Activated CD8-positive, alpha-beta memory T cell treated with anti-CD3 and anti-CD28 coated beads, Interleukin-2, amount 10 ng/mL, durations not matched to agents 7 days and 5 days (primary cell): ENCODE data around the gene RTP2. TPM values are rescaled to one million over a fixed set of nuclear protein-coding genes. Genes with fewer than 3 reads are reported as not detected.

ENCODE experiments used
- ATAC-seq: fragments of 150-1000 bp; cut with Tn5 transposase; one replicate; pipeline ENCODE4 v1.10.0; 2021; ENCODE audit warnings: moderate library complexity
- CTCF ChIA-PET: fragments of 350-600 bp; sonication (Branson Sonifier 250); formaldehyde crosslinking; loops from one replicate; lab custom pipeline; 2021; ENCODE audit warnings: antibody characterized with exemption; lab: Charles Lee
- DNase-seq: peaks from one replicate; pipeline ENCODE4 v3.0.0-alpha.2; 2020
- H3K27ac Mint-ChIP-seq: one replicate; pipeline ENCODE4 v1.8.0; 2021; ENCODE audit warnings: mild to moderate bottlenecking, mixed read lengths
- H3K27me3 Mint-ChIP-seq: one replicate; pipeline ENCODE4 v1.8.0; 2021; ENCODE audit warnings: mixed read lengths
- H3K36me3 Mint-ChIP-seq: one replicate; pipeline ENCODE4 v1.8.0; 2021; ENCODE audit warnings: mild to moderate bottlenecking, mixed read lengths
- H3K4me1 Mint-ChIP-seq: one replicate; pipeline ENCODE4 v1.8.0; 2021; ENCODE audit warnings: mixed read lengths
- H3K4me3 Mint-ChIP-seq: one replicate; pipeline ENCODE4 v1.8.0; 2021; ENCODE audit warnings: mild to moderate bottlenecking, moderate library complexity, mixed read lengths
- H3K9me3 Mint-ChIP-seq: one replicate; pipeline ENCODE4 v1.8.0; 2022; ENCODE audit warnings: low read depth, mixed read lengths
- total RNA-seq, 2 experiments: library from RNA; stranded (reverse); gene quantifications; one replicate each; pipeline ENCODE4 v1.2.3, GENCODE V29; 2021

RTP2 gene
- total RNA-seq, 2 experiments from 2014 or later: not detected

- Mint-ChIP-seq H3K27ac (no peak overlapping the region), H3K4me3 (no peak overlapping the region), H3K4me1 (no peaks in the 10 kb centered on the region), H3K36me3 (peaks cover 3% of the 10 kb centered on the region), H3K9me3 (no peaks in the 10 kb centered on the region), H3K27me3 (peaks cover 2% of the 10 kb centered on the region)
- no peak for ATAC-seq
- no peak for DNase-seq
- CTCF ChIA-PET: interaction anchor here (1.5 to 2.5 kb wide), 4 partner anchors 21 to 1228 kb away, joined by 4 to 15 read pairs (median 6); no protein-coding TSS in a partner anchor
Measured at GRCh38 chr3:187719628-187720336, 17.4 kb upstream of the RTP2 start.

GRCh38 chr3:187718802-187719201 is 16.4 kb upstream of the RTP2 start:
- Mint-ChIP-seq H3K9me3 (no peaks in the 10 kb centered on the region), H3K4me1 (peaks cover 9% of the 10 kb centered on the region), H3K27ac (no peak overlapping the region), H3K4me3 (no peak overlapping the region), H3K27me3 (peaks cover 6% of the 10 kb centered on the region), H3K36me3 (peaks cover 3% of the 10 kb centered on the region)
- CTCF ChIA-PET: interaction anchor here (0.8 to 2.5 kb wide), 6 partner anchors 16 to 1229 kb away, joined by 3 to 15 read pairs (median 4); no protein-coding TSS in a partner anchor
- ATAC-seq (no peak), DNase-seq (no peak)

- H3K27ac Mint-ChIP-seq: no peak overlapping the region
- no peak for DNase-seq
- H3K9me3 Mint-ChIP-seq: no peaks in the 10 kb centered on the region
- peaks cover 2% of the 10 kb centered on the region for H3K36me3 Mint-ChIP-seq
- H3K4me1 Mint-ChIP-seq: peaks cover 17% of the 10 kb centered on the region
- CTCF ChIA-PET: interaction anchor here (0.9 to 2.5 kb wide), 6 partner anchors 10 to 398 kb away, joined by 3 to 15 read pairs (median 4); no protein-coding TSS in a partner anchor
- H3K4me3 Mint-ChIP-seq: no peak overlapping the region
- no peak for ATAC-seq
- peaks cover 6% of the 10 kb centered on the region for H3K27me3 Mint-ChIP-seq
Measured at GRCh38 chr3:187717572-187717971, 15.2 kb upstream of the RTP2 start.

GRCh38 chr3:187714404-187714979 is 12.1 kb upstream of the RTP2 start:
- H3K4me1 Mint-ChIP-seq: peaks cover 17% of the 10 kb centered on the region
- no peaks in the 10 kb centered on the region for H3K9me3 Mint-ChIP-seq
- ATAC-seq (peak; percentile 85), DNase-seq (peak; percentile 82)
- H3K27ac Mint-ChIP-seq: no peak overlapping the region
- H3K27me3 Mint-ChIP-seq: peaks cover 6% of the 10 kb centered on the region
- CTCF ChIA-PET: interaction anchor here (0.7 to 5.6 kb wide), 13 partner anchors 11 to 1240 kb away, joined by 3 to 69 read pairs (median 4); partner anchors contain the start of genes RTP2 and RTP4
- no peak overlapping the region for H3K4me3 Mint-ChIP-seq
- no peaks in the 10 kb centered on the region for H3K36me3 Mint-ChIP-seq

GRCh38 chr3:187713504-187713903 is 11.1 kb upstream of the RTP2 start:
- H3K36me3 Mint-ChIP-seq: no peaks in the 10 kb centered on the region
- H3K4me1 Mint-ChIP-seq: peaks cover 17% of the 10 kb centered on the region
- no peaks in the 10 kb centered on the region for H3K9me3 Mint-ChIP-seq
- peaks cover 6% of the 10 kb centered on the region for H3K27me3 Mint-ChIP-seq
- no peak overlapping the region for H3K4me3 Mint-ChIP-seq
- ATAC-seq (peak; percentile 84), DNase-seq (no peak)
- CTCF ChIA-PET: interaction anchor here (0.7 to 5.6 kb wide), 9 partner anchors 9 to 394 kb away, joined by 3 to 69 read pairs (median 3); partner anchors contain the start of gene RTP2
- no peak overlapping the region for H3K27ac Mint-ChIP-seq

- ATAC-seq (no peak), DNase-seq (no peak)
- H3K9me3 Mint-ChIP-seq: no peaks in the 10 kb centered on the region
- CTCF ChIA-PET: interaction anchor here (1.3 to 2.7 kb wide), 2 partner anchors 30 to 390 kb away, joined by 4 to 13 read pairs; no protein-coding TSS in a partner anchor
- H3K4me3 Mint-ChIP-seq: no peak overlapping the region
- peaks cover 2% of the 10 kb centered on the region for H3K27me3 Mint-ChIP-seq
- no peak overlapping the region for H3K27ac Mint-ChIP-seq
- H3K4me1 Mint-ChIP-seq: peaks cover 11% of the 10 kb centered on the region
- no peaks in the 10 kb centered on the region for H3K36me3 Mint-ChIP-seq
Measured at GRCh38 chr3:187709155-187709554, 6.8 kb upstream of the RTP2 start.

- H3K4me1 Mint-ChIP-seq: peaks cover 7% of the 10 kb centered on the region
- H3K9me3 Mint-ChIP-seq: no peaks in the 10 kb centered on the region
- CTCF ChIA-PET: interaction anchor here (1.3 to 1.5 kb wide), 2 partner anchors 9 to 29 kb away, joined by 3 to 4 read pairs; no protein-coding TSS in a partner anchor
- H3K27ac Mint-ChIP-seq: no peak overlapping the region
- peaks cover 2% of the 10 kb centered on the region for H3K27me3 Mint-ChIP-seq
- ATAC-seq (no peak), DNase-seq (no peak)
- no peaks in the 10 kb centered on the region for H3K36me3 Mint-ChIP-seq
- no peak overlapping the region for H3K4me3 Mint-ChIP-seq
Measured at GRCh38 chr3:187708696-187709095, 6.3 kb upstream of the RTP2 start.

GRCh38 chr3:187706971-187707370 is 4.6 kb upstream of the RTP2 start:
- H3K27me3 Mint-ChIP-seq: peaks cover 2% of the 10 kb centered on the region
- H3K27ac Mint-ChIP-seq: no peak overlapping the region
- H3K36me3 Mint-ChIP-seq: no peaks in the 10 kb centered on the region
- no peak for DNase-seq
- H3K4me3 Mint-ChIP-seq: no peak overlapping the region
- H3K9me3 Mint-ChIP-seq: no peaks in the 10 kb centered on the region
- no peaks in the 10 kb centered on the region for H3K4me1 Mint-ChIP-seq
- ATAC-seq: no peak
- CTCF ChIA-PET: interaction anchor here (1.0 kb wide), 1 partner anchor 27 kb away, joined by 4 read pairs; no protein-coding TSS in a partner anchor

GRCh38 chr3:187705164-187705563 is 2.8 kb upstream of the RTP2 start:
- no peaks in the 10 kb centered on the region for H3K9me3 Mint-ChIP-seq
- ATAC-seq (no peak), DNase-seq (no peak)
- no peak overlapping the region for H3K27ac Mint-ChIP-seq
- CTCF ChIA-PET: interaction anchor here (1.3 to 4.2 kb wide), 2 partner anchors 9 to 26 kb away, joined by 5 to 24 read pairs; no protein-coding TSS in a partner anchor
- H3K4me1 Mint-ChIP-seq: no peaks in the 10 kb centered on the region
- no peaks in the 10 kb centered on the region for H3K36me3 Mint-ChIP-seq
- H3K27me3 Mint-ChIP-seq: peaks cover 4% of the 10 kb centered on the region
- no peak overlapping the region for H3K4me3 Mint-ChIP-seq

- no peaks in the 10 kb centered on the region for H3K36me3 Mint-ChIP-seq
- no peaks in the 10 kb centered on the region for H3K9me3 Mint-ChIP-seq
- no peak overlapping the region for H3K4me3 Mint-ChIP-seq
- ATAC-seq (no peak), DNase-seq (no peak)
- no peak overlapping the region for H3K27ac Mint-ChIP-seq
- CTCF ChIA-PET: interaction anchor here (1.5 to 1.6 kb wide), 2 partner anchors 18 to 20 kb away, joined by 3 to 4 read pairs; no protein-coding TSS in a partner anchor
- peaks cover 10% of the 10 kb centered on the region for H3K27me3 Mint-ChIP-seq
- no peaks in the 10 kb centered on the region for H3K4me1 Mint-ChIP-seq
Measured at GRCh38 chr3:187700249-187700648, 2.1 kb downstream of the RTP2 start.

GRCh38 chr3:187698499-187699399 is 3.6 kb downstream of the RTP2 start:
- H3K27ac Mint-ChIP-seq: no peak overlapping the region
- H3K4me3 Mint-ChIP-seq: no peak overlapping the region
- H3K4me1 Mint-ChIP-seq: no peaks in the 10 kb centered on the region
- DNase-seq: no peak
- H3K9me3 Mint-ChIP-seq: no peaks in the 10 kb centered on the region
- CTCF ChIA-PET: interaction anchor here (1.1 kb wide), 1 partner anchor 19 kb away, joined by 3 read pairs; no protein-coding TSS in a partner anchor
- no peaks in the 10 kb centered on the region for H3K36me3 Mint-ChIP-seq
- H3K27me3 Mint-ChIP-seq: peaks cover 18% of the 10 kb centered on the region
- ATAC-seq: no peak

GRCh38 chr3:187696021-187696420 is 6.3 kb downstream of the RTP2 start:
- Mint-ChIP-seq H3K27ac (no peak overlapping the region), H3K36me3 (no peaks in the 10 kb centered on the region), H3K27me3 (peaks cover 35% of the 10 kb centered on the region), H3K4me1 (no peaks in the 10 kb centered on the region), H3K9me3 (no peaks in the 10 kb centered on the region), H3K4me3 (no peak overlapping the region)
- CTCF ChIA-PET: interaction anchor here (0.6 to 1.0 kb wide), 2 partner anchors 16 to 378 kb away, joined by 3 read pairs; no protein-coding TSS in a partner anchor
- DNase-seq (no peak), ATAC-seq (no peak)
